Measurements from ENCODE around the gene TIMM22.

The TIMM22 gene

GRCh38 chr17:1011760-1012735, 15.1 kb downstream of the TIMM22 start:
- TF ChIP-seq CTCF (conservative IDR thresholded peaks at IDR 0.05; ENCODE audit: low read length): no peak
- no peak overlapping the region for H3K4me3 ChIP-seq (ENCODE audit: low read length)
- no peak for DNase-seq (ENCODE audit: low read depth)

GRCh38 chr17:1012823-1013728, 16.1 kb downstream of the TIMM22 start:
- no peak for DNase-seq (ENCODE audit: low read depth)
- TF ChIP-seq CTCF (conservative IDR thresholded peaks at IDR 0.05; ENCODE audit: low read length): no peak
- no peak overlapping the region for H3K4me3 ChIP-seq (ENCODE audit: low read length)

GRCh38 chr17:1013729-1014090, 16.8 kb downstream of the TIMM22 start:
- H3K4me3 ChIP-seq (ENCODE audit: low read length): no peak overlapping the region
- TF ChIP-seq CTCF (conservative IDR thresholded peaks at IDR 0.05; ENCODE audit: low read length): no peak
- no peak for DNase-seq (ENCODE audit: low read depth)

GRCh38 chr17:1018547-1018946, 21.6 kb downstream of the TIMM22 start:
- no peak overlapping the region for H3K4me3 ChIP-seq (ENCODE audit: low read length)
- DNase-seq (ENCODE audit: low read depth): no peak
- no peak for TF ChIP-seq CTCF (conservative IDR thresholded peaks at IDR 0.05; ENCODE audit: low read length)

GRCh38 chr17:1019451-1019850, 22.5 kb downstream of the TIMM22 start:
- DNase-seq (ENCODE audit: low read depth): no peak
- no peak overlapping the region for H3K4me3 ChIP-seq (ENCODE audit: low read length)
- no peak for TF ChIP-seq CTCF (conservative IDR thresholded peaks at IDR 0.05; ENCODE audit: low read length)

GRCh38 chr17:1021147-1021546, 24.2 kb downstream of the TIMM22 start:
- no peak for DNase-seq (ENCODE audit: low read depth)
- H3K4me3 ChIP-seq (ENCODE audit: low read length): no peak overlapping the region
- TF ChIP-seq CTCF (conservative IDR thresholded peaks at IDR 0.05; ENCODE audit: low read length): no peak

Data from AG10803 (cell line).